Globus pallidus (tissue), 1 donor: Measurements from ENCODE around the gene GID8.
A peak's percentile ranks its signal among the peaks of the same experiment; 100 is the strongest.

ENCODE experiments used
- DNase-seq: peaks from one replicate; pipeline ENCODE4 v3.0.0-alpha.2; 2015; ENCODE audit warnings: low spot score

Gene GID8

DNA sequence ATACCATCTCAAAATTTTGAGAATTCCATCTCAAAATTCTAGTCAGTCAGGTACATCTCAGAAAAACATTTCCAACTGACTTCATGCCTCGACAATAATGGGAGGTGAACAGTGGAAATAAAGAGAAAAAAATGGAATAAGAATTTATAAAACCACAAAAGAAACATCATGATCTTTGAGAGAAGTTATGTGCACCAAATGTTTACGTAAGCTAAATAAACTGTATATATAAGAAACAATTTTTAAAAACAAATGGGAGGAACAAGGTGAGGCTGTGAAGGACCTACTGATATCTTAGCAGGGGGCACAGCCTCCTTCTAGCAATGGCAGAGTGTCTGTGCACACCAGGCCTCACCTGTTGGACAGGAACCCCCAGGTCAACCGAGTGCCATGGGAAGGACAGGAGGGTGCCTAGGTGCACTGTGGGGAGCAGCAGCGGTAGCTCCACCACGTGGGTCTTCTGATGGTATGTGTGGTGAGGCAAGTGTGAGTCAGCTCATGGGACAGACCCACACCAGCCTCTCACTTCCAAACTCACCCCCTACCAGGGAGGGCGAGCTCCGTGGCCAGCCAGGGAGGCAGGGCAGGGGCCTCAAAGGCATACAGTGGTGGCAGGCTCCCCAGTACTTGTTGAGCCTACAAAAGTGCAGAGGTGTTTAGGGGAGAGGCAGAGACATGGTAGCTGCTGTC lies 34.9 kb upstream of the GID8 start:
- DNase-seq = no peak

- no peak for DNase-seq
Measured at GRCh38 chr20:62905536-62906117, 32.3 kb upstream of the GID8 start.

DNA sequence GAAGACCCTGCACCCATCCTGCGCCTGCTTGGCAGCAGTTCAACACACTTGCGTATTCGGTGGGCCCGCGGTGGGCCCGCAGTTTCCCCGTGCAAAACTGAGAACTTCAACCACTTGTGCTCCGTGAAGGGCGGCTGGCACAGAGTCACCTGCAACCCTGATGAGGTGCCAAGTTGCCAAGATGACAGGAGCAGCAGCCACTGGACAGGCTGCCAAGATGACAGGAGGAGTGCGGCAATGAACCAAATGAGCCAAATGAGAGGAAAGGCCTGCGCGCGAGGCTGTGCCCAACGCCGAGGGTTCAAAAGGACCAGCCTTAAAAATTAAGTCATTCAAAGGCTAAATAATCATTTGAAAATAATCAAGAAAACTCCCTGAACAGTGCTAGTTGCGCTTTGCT lies 31.7 kb upstream of the GID8 start:
- no peak for DNase-seq

- DNase-seq = no peak
Measured at GRCh38 chr20:62906647-62907375, 31.1 kb upstream of the GID8 start.

DNA sequence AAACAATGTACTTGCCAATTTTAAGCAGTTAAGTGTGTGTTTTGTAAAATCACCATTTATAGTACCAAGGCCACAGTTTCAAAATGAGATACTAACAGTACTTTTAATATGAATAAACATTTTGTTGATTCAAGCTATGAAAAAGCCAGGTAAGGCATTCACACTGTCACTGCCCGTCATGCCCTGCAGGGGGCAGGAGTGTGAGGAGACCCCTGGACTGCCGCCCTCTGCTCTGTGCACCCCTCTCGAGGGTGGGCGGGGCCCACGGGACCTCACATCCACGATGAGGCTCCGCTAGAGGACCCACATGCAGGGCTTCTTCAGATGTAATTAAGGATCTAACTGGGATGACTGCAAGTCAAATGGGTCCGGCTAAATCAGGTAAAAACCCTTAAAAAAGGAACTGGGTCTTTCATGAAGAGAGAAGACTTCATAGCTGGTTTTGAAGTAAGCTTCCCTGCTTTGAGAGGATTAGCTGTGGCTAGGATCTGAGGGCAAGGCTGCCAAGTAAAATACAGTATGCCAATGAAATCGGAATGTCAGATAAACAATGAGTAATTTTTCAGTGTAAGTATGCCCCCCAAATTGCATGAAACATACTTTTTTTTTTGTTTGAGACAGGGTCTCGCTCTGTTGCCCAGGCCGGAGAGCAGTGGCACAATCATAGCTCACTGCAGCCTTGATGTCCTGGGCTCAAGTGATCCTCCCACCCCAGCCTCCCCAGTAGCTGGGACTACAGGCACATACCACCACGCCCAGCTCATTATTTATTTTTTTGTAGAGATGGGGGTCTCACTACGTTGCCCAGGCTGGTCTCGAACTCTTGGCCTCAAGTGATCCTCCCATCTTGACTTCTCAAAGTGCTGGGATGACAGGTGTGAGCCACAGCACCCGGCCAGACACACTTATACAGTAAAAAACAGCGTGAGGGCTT lies 30.3 kb upstream of the GID8 start:
- no peak for DNase-seq

GRCh38 chr20:62908971-62909791 lies 28.8 kb upstream of the GID8 start:
- no peak for DNase-seq

DNA sequence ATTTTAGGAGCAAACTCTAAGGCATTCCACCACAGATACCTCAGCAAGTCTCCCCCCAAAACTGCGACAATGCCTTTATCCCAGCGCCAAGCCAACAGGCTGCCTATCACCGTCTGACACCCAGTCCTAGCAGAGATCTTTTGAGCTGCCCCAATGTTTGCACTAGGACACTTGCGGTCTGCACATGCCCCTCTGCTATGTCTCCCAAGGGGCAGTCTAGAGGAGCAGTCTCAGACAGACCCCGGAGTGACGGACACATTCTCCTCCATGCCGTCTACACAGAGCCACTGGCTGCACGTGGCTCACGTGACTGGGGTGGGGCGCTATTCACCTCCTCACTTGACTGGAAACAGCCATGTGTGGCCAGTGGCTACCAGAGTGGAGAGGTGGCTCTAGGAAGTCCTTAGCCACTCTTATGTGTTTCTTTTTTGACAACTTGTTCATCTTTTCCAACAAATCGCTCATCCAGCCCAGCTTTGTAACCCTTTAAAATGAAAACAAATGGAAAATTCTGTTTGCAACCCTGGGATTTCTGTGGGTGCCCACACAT lies 27.7 kb upstream of the GID8 start:
- no peak for DNase-seq

- DNase-seq = no peak
Measured at GRCh38 chr20:62910777-62911497, 27.0 kb upstream of the GID8 start.

DNA sequence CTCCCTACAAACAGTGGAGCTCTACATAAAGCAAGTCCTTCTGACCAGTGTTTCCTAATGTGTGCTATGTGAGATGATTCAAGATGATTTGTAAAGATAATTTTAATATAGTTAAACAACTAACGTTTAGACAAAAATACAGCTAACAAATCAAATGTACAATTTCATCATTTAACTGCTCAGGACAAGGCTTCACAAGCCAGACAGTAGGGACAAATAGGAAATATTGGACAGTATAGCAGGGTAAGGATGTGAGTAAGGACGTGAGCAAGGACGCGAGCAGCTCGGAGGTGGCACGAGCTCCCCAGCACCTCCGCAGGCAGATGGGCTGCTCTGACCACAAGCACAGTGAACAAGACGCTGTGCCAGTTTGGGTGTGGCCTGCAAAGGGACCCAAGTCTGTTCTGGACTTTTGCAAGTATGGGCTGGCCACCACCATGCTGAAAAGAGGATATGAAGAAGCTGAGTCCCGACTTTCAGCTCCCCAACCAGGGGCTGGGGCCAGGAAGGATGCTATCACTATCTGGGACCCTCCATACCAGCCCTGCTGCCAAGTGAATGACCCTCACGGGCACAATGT lies 26.2 kb upstream of the GID8 start:
- no peak for DNase-seq

- DNase-seq = no peak
Measured at GRCh38 chr20:62913043-62913630, 24.8 kb upstream of the GID8 start.

DNA sequence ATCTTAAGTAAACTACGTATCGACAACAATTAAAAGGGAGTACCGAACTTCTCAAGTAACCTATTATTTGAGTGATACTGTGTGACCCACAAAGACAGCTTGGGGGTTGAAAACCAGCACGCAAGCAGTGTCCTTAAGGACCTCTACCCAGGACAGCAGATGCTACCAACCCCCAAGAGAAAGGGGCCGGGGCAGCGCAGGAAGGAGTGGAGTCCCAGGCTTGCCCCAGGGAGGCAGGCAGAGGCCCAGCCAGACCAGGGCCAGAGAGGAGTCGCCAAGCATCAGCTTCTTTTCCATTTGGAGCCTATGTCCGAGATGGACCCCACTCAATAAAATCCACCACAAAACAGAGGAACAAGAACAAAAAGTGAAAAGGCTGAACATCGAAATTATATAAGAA lies 23.5 kb upstream of the GID8 start:
- DNase-seq = no peak

DNA sequence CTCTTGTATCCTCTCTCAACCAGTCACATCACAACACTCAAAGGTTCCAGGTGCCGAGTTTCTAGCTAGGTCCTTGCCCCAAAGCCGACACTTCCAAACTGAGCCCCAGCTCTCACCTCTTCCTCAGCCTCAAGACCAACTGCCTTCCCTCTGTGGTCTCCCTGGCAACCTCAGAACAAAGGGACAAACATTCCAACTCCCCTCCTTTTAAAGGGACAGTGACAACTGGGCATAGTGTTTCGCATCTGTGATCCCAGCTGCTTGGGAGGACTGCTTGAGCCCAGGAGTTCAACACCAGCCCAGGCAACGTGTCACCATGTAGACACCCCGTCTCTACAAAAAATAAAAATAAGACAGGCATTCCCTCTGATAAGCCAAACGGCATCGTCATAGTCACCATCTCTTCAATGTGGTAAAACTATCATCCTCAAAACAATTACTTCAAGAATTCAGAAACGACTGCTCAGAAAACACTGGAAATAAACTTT lies 22.9 kb upstream of the GID8 start:
- DNase-seq = peak; percentile 77

- DNase-seq = no peak
Measured at GRCh38 chr20:62916703-62917476, 21.1 kb upstream of the GID8 start.

GRCh38 chr20:62917720-62918119 lies 20.2 kb upstream of the GID8 start:
- no peak for DNase-seq

DNA sequence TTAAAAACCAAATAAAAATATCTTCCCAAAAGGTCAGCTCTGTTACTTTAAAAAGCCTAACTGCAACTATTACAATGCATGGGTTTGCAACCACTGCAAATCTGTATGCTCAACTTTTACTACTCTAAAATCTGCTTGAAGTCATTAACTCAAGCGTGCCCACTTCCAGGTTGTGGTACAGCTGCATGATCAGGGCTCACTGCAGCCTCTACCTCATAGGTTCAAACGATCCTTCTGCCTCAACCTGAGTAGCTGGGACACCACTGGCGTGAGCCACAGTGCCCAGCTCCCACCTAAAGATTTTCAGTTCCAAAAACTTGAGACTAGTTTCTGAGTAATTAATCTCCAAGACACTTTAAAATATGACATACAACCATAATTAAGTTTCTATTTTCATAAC lies 19.8 kb upstream of the GID8 start:
- DNase-seq = no peak

DNA sequence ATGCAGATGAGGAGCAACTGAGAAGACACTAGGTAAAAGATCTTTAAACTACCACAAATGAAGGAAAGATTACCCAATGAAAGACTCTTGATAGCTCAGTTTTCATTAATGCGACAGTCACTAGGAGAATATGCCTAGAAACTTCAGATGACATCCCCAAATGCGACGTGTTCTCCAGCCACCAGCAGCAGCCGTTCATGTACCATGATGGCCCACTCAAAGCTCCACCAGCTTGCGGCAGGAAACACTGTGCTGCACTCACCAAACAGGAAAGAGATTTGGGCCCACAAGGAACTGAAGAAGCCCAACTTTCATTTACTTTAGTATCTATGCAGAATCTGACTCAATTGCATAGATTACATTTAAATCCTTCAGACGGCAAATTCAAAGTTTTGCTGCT lies 19.1 kb upstream of the GID8 start:
- DNase-seq = no peak

DNA sequence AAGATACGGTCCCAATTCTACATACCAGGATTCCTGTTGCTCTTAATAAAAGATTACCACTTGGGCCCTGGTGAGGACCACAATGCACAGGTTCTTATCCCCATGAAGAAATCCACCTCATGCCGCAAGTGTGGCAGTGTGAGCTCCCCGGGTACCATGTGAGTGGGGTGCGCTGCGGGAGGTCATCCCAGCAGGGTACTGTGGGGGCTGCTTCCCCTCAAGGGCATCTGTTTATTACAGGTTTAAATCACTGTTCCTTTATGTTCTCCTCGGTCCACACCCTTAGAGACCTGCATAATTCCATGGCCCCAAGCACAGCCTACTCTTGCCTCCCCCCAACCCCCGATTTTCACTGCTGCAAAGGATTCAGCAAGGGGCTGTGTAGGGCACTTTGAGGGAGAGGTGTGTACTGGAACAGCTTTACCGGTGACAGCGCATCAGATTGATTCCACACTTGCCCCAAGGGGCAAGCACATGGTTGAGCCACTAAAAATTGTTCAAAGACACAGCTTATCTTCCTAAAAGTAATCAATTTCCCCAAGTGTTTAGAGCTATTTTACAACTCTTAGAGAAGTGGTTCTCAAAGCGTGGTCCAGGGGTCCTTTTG lies 17.8 kb upstream of the GID8 start:
- DNase-seq = no peak

- no peak for DNase-seq
Measured at GRCh38 chr20:62921119-62921687, 16.7 kb upstream of the GID8 start.
